ENCODE results near the gene FBXO7.

GRCh38 chr22:32535531-32536190, 61.0 kb downstream of the FBXO7 start:
- TF ChIP-seq, protein P1, sequence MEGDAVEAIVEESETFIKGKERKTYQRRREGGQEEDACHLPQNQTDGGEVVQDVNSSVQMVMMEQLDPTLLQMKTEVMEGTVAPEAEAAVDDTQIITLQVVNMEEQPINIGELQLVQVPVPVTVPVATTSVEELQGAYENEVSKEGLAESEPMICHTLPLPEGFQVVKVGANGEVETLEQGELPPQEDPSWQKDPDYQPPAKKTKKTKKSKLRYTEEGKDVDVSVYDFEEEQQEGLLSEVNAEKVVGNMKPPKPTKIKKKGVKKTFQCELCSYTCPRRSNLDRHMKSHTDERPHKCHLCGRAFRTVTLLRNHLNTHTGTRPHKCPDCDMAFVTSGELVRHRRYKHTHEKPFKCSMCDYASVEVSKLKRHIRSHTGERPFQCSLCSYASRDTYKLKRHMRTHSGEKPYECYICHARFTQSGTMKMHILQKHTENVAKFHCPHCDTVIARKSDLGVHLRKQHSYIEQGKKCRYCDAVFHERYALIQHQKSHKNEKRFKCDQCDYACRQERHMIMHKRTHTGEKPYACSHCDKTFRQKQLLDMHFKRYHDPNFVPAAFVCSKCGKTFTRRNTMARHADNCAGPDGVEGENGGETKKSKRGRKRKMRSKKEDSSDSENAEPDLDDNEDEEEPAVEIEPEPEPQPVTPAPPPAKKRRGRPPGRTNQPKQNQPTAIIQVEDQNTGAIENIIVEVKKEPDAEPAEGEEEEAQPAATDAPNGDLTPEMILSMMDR (IDR thresholded peaks at IDR 0.05; ENCODE audit: low read length), result no peak
- no peak for TF ChIP-seq EZH2 (optimal IDR thresholded peaks at IDR 0.05; ENCODE audit: low read depth, low read length)
- no peak for TF ChIP-seq EZH2phosphoT487 (IDR thresholded peaks at IDR 0.05; ENCODE audit: low read length)

Measured in MM.1S (cell line).